HCT116 (cell line): Measurements from ENCODE around the gene CREBL2.

Experiments used
- CTCF ChIP-seq, 3 experiments: fragments of 200-600 bp in 1 of 3; sonication (generic) in 1 of 3; IDR thresholded peaks in 2 of 3; conservative IDR thresholded peaks in 1 of 3; 2 replicates each; pipeline ENCODE4 v1.5.1; 2012 to 2017; ENCODE audit warnings: low read depth in 2 of 3, low read length in 2 of 3, antibody characterized with exemption in 1 of 3, borderline replicate concordance in 1 of 3, control low read depth in 1 of 3, mild to moderate bottlenecking in 1 of 3, mixed read lengths in 1 of 3, mixed run types in 1 of 3, moderate library complexity in 1 of 3; ENCODE audit not compliant: insufficient read depth in 1 of 3
- EZH2 ChIP-seq: fragments of 200-600 bp; sonication (generic); IDR thresholded peaks from 2 replicates; pipeline ENCODE4 v1.6.1; 2017; ENCODE audit warnings: antibody characterized with exemption, mixed run types
- POLR2A ChIP-seq: IDR thresholded peaks from 2 replicates; pipeline ENCODE4 v1.7.0; 2011; ENCODE audit warnings: borderline replicate concordance; ENCODE audit not compliant: insufficient read depth, insufficient read length; ENCODE audit errors: extremely low read depth
- POLR2AphosphoS5 ChIP-seq: IDR thresholded peaks from 2 replicates; pipeline ENCODE4 v1.6.1; 2011; ENCODE audit warnings: mild to moderate bottlenecking, low read depth, low read length, moderate library complexity
- RAD21 ChIP-seq: IDR thresholded peaks from 2 replicates; pipeline ENCODE4 v1.6.1; 2012; ENCODE audit warnings: low read depth, mild to moderate bottlenecking
- SIN3A ChIP-seq: IDR thresholded peaks from 2 replicates; pipeline ENCODE4 v1.6.1; 2012; ENCODE audit warnings: low read depth
- SRF ChIP-seq: IDR thresholded peaks from 2 replicates; pipeline ENCODE4 v1.6.1; 2012; ENCODE audit warnings: low read depth

- TF ChIP-seq CTCF (IDR thresholded peaks at IDR 0.05 in 2 of 3, conservative IDR thresholded peaks at IDR 0.05 in 1 of 3; ENCODE audit: borderline replicate concordance in 1 of 3, insufficient read depth in 1 of 3, low read depth in 2 of 3, low read length in 2 of 3) (no peak), EZH2 (no peak), SIN3A (no peak), POLR2A (no peak), POLR2AphosphoS5 (no peak), RAD21 (no peak), SRF (no peak)
Measured at GRCh38 chr12:12665194-12665593, 53.5 kb downstream of the CREBL2 start.
